Measurements from ENCODE around the gene KLHL28. TPM values are rescaled to one million over a fixed set of nuclear protein-coding genes. Genes with fewer than 3 reads are reported as not detected.

The KLHL28 gene
- total and polyA plus RNA-seq, 4 donors = 2.9 to 18.8 (median 10.3) TPM

DNA sequence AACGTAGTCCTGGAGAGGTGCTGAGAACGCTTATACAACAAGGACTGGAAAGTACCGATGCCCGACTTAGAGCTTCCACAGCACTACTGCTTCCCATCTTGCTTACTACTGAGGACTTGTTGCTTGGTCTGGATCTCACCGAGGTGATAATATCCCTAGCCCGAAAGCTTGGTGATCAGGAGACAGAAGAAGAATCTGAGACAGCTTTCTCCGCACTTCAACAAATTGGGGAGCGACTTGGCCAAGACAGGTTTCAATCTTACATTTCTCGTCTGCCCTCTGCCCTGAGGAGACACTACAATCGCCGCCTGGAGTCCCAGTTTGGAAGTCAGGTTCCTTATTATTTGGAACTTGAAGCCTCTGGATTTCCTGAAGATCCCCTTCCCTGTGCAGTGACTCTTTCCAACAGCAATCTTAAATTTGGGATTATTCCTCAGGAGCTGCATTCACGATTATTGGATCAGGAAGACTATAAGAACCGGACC lies 1.3 kb upstream of the KLHL28 start:
- DNase-seq (no peak), ATAC-seq (ENCODE audit: low FRiP score) (no peak)
- Histone ChIP-seq H3K4me3 (ENCODE audit: low read length in 2 of 2) (peak overlapping the region; percentile 83 to 87), H3K27ac (ENCODE audit: low read depth in 1 of 2, low read length in 2 of 2) (no peak overlapping the region), H3K4me1 (ENCODE audit: control insufficient read depth in 1 of 2, insufficient read depth in 2 of 2, low read length in 2 of 2) (peaks cover 5 to 6% of the 10 kb centered on the region in 2 donors), H3K36me3 (ENCODE audit: control insufficient read depth in 1 of 2, insufficient read depth in 2 of 2, low read length in 1 of 2) (no peaks in the 10 kb centered on the region), H3K27me3 (ENCODE audit: control insufficient read depth in 1 of 2, insufficient read depth in 2 of 2, low read length in 1 of 2) (no peaks in the 10 kb centered on the region), H3K9me3 (ENCODE audit: control insufficient read depth, low read length) (no peaks in the 10 kb centered on the region)
- 4 to 6% methylated on average over 13 of the region's 13 CpGs for WGBS, 2 donors
- intact Hi-C loops (cut with DNase I) = loop anchor here (5.0 kb wide), 4 partner anchors 51 to 169 kb away; partner anchors contain the start of genes FKBP3 (in 2 of the 2) and PRPF39 (in 1 of the 2)

- peak overlapping the region; percentile 83 to 87 for H3K4me3 ChIP-seq (ENCODE audit: low read length in 2 of 2)
- intact Hi-C loops (cut with DNase I) = loop anchor here (5.0 kb wide), 4 partner anchors 50 to 170 kb away; partner anchors contain the start of genes FKBP3 (in 2 of the 2) and PRPF39 (in 1 of the 2)
- 1% methylated on average over 39 of the region's 39 CpGs for whole genome bisulfite sequencing, 2 donors
- peak overlapping the region in 1 of 2 donors; percentile 60 for H3K27ac ChIP-seq (ENCODE audit: low read depth in 1 of 2, low read length in 2 of 2)
- peaks cover 5 to 6% of the 10 kb centered on the region in 2 donors for H3K4me1 ChIP-seq (ENCODE audit: control insufficient read depth in 1 of 2, insufficient read depth in 2 of 2, low read length in 2 of 2)
- H3K27me3 ChIP-seq (ENCODE audit: control insufficient read depth in 1 of 2, insufficient read depth in 2 of 2, low read length in 1 of 2) = no peaks in the 10 kb centered on the region
- ATAC-seq (ENCODE audit: low FRiP score) (peak; percentile 73), DNase-seq (peak; percentile 77 to 84)
- no peaks in the 10 kb centered on the region for H3K9me3 ChIP-seq (ENCODE audit: control insufficient read depth, low read length)
- H3K36me3 ChIP-seq (ENCODE audit: control insufficient read depth in 1 of 2, insufficient read depth in 2 of 2, low read length in 1 of 2) = no peaks in the 10 kb centered on the region
Observed at GRCh38 chr14:44962334-44963043, 742 bp upstream of the KLHL28 start.

DNA sequence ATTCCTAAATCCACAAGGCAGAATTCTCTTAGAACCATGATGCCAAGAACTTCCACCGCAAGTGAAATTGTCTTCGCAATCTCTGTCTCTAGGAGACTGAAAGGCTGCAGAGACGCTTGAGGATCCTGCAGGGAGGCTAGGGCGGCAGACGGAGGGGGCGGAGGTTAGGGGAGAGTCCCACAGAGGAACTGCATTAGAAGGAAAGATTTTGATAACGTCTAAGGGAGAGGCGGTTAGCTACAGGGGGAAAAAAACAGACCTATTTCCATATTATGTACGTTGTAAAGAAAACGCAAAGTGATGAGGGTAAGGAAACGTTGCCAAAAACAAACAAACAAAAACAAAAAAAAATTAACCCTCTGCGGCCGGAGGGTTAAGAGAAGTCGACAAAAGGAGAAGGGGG lies 595 bp downstream of the KLHL28 start:
- Histone ChIP-seq H3K4me3 (ENCODE audit: low read length in 2 of 2) (peak overlapping the region; percentile 55 to 77), H3K36me3 (ENCODE audit: control insufficient read depth in 1 of 2, insufficient read depth in 2 of 2, low read length in 1 of 2) (no peaks in the 10 kb centered on the region), H3K27me3 (ENCODE audit: control insufficient read depth in 1 of 2, insufficient read depth in 2 of 2, low read length in 1 of 2) (no peaks in the 10 kb centered on the region), H3K9me3 (ENCODE audit: control insufficient read depth, low read length) (no peaks in the 10 kb centered on the region), H3K4me1 (ENCODE audit: control insufficient read depth in 1 of 2, insufficient read depth in 2 of 2, low read length in 2 of 2) (peaks cover 5 to 6% of the 10 kb centered on the region in 2 donors), H3K27ac (ENCODE audit: low read depth in 1 of 2, low read length in 2 of 2) (peak overlapping the region in 1 of 2 donors; percentile 88)
- intact Hi-C loops (cut with DNase I) = loop anchor here (2.0 to 5.0 kb wide), 5 partner anchors 49 to 171 kb away; partner anchors contain the start of genes FKBP3 (in 2 of the 2) and PRPF39 (in 1 of the 2)
- peak; percentile 77 to 82 for DNase-seq
- WGBS, 2 donors = 0 to 2% methylated on average over 14 of the region's 14 CpGs
- ATAC-seq (ENCODE audit: low FRiP score) = peak; percentile 70

DNA sequence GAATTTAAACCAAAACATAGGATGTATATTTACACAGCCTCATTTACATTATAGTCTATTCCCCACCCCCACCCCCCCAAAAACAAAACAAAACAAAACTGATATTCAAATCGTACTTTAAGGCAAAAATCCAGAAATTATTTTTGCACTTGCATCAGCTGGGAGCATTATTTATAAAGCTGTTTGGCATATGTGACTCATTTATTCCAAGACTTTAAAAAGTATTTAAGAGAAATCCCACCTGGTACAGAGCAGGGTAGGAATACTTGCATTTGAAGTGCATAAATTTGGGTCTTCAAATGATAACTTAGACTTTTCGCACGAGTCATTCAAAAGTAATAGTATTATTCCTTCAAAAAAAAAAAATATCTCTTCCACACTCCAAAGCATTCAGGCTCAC lies 1.1 kb downstream of the KLHL28 start:
- Histone ChIP-seq H3K9me3 (ENCODE audit: control insufficient read depth, low read length) (no peaks in the 10 kb centered on the region), H3K27ac (ENCODE audit: low read depth in 1 of 2, low read length in 2 of 2) (no peak overlapping the region), H3K27me3 (ENCODE audit: control insufficient read depth in 1 of 2, insufficient read depth in 2 of 2, low read length in 1 of 2) (no peaks in the 10 kb centered on the region), H3K4me3 (ENCODE audit: low read length in 2 of 2) (peak overlapping the region; percentile 55 to 77), H3K4me1 (ENCODE audit: control insufficient read depth in 1 of 2, insufficient read depth in 2 of 2, low read length in 2 of 2) (peaks cover 5 to 6% of the 10 kb centered on the region in 2 donors), H3K36me3 (ENCODE audit: control insufficient read depth in 1 of 2, insufficient read depth in 2 of 2, low read length in 1 of 2) (no peaks in the 10 kb centered on the region)
- intact Hi-C loops (cut with DNase I) = loop anchor here (2.0 to 5.0 kb wide), 5 partner anchors 48 to 172 kb away; partner anchors contain the start of genes FKBP3 (in 2 of the 2) and PRPF39 (in 1 of the 2)
- ATAC-seq (ENCODE audit: low FRiP score) (no peak), DNase-seq (no peak)
- WGBS, 2 donors = 1% methylated on average over 3 of the region's 3 CpGs

DNA sequence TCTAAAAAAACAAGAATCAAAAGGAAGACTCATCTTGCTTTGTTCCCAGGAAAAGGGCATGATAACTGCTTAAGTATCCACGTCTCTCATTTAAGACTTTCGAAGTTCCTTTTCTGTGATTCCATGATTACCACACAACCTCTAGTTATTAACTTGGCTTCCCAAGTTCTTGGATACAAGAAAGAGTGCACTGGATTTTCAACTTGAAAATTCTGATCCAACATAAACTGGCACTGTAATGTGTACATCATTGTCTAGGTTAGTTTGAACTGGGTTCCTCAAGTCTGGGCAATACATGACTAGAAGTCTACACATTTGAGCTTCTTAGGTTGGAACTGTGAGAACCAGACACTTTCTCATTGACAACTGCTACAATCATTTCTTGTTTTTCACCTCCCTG lies 1.6 kb downstream of the KLHL28 start:
- 27 to 37% methylated on average over 2 of the region's 2 CpGs for WGBS, 2 donors
- no peak for ATAC-seq (ENCODE audit: low FRiP score)
- peak overlapping the region in 1 of 2 donors; percentile 55 for H3K4me3 ChIP-seq (ENCODE audit: low read length in 2 of 2)
- no peak for DNase-seq
- intact Hi-C loops (cut with DNase I) = loop anchor here (2.0 to 5.0 kb wide), 5 partner anchors 48 to 172 kb away; partner anchors contain the start of genes FKBP3 (in 2 of the 2) and PRPF39 (in 1 of the 2)
- H3K36me3 ChIP-seq (ENCODE audit: control insufficient read depth in 1 of 2, insufficient read depth in 2 of 2, low read length in 1 of 2) = no peaks in the 10 kb centered on the region
- H3K4me1 ChIP-seq (ENCODE audit: control insufficient read depth in 1 of 2, insufficient read depth in 2 of 2, low read length in 2 of 2) = peaks cover 5 to 6% of the 10 kb centered on the region in 2 donors
- no peaks in the 10 kb centered on the region for H3K27me3 ChIP-seq (ENCODE audit: control insufficient read depth in 1 of 2, insufficient read depth in 2 of 2, low read length in 1 of 2)
- H3K9me3 ChIP-seq (ENCODE audit: control insufficient read depth, low read length) = no peaks in the 10 kb centered on the region
- H3K27ac ChIP-seq (ENCODE audit: low read depth in 1 of 2, low read length in 2 of 2) = no peak overlapping the region

DNA sequence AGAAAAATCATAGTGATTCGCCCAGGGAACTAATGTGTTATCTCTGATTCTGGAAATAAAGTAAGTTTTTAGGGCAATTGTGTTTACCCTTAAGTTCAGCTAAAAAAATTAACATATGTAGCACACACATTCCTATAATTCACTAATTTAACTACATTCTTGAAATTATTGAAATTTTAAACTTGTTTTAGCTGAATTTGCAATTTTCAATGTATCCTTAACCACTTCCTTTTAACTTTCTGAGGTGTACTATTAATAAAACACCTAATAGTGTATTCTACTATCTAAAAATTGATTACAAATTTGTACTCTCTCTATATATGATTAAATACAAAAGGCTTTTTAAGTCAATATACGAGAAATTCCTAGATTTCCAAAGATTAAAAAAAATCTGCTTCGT lies 2.2 kb downstream of the KLHL28 start:
- WGBS, 2 donors = 76 to 77% methylated on average over 3 of the region's 3 CpGs
- H3K4me1 ChIP-seq (ENCODE audit: control insufficient read depth in 1 of 2, insufficient read depth in 2 of 2, low read length in 2 of 2) = peaks cover 5 to 6% of the 10 kb centered on the region in 2 donors
- no peak for DNase-seq

DNA sequence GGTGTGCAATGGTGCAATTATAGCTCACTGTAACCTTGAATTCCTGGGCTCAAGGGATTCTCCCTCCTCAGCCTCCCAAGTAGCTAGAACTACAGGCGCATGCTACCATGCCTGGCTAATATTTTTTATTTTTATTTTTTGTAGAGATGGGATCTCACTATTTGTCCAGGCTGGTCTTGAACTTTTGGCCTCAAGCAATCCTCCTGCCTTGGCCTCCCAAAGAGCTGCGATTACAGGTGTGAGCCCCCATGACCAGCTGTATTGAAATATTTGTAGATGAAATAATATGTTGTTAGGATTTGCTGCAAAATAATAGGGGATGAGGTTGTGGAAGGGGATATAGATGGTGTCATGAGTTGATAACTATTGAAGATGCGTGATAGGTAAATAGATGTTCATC lies 4.9 kb downstream of the KLHL28 start:
- intact Hi-C loops (cut with DNase I) = no loop called here
- Histone ChIP-seq H3K27ac (ENCODE audit: low read depth in 1 of 2, low read length in 2 of 2) (no peak overlapping the region), H3K36me3 (ENCODE audit: control insufficient read depth in 1 of 2, insufficient read depth in 2 of 2, low read length in 1 of 2) (no peaks in the 10 kb centered on the region), H3K27me3 (ENCODE audit: control insufficient read depth in 1 of 2, insufficient read depth in 2 of 2, low read length in 1 of 2) (no peaks in the 10 kb centered on the region), H3K4me1 (ENCODE audit: control insufficient read depth in 1 of 2, insufficient read depth in 2 of 2, low read length in 2 of 2) (peaks cover 0 to 6% of the 10 kb centered on the region in 2 donors), H3K9me3 (ENCODE audit: control insufficient read depth, low read length) (no peaks in the 10 kb centered on the region), H3K4me3 (ENCODE audit: low read length in 2 of 2) (no peak overlapping the region)
- WGBS, 2 donors = 97 to 99% methylated on average over 3 of the region's 3 CpGs
- DNase-seq (no peak), ATAC-seq (ENCODE audit: low FRiP score) (no peak)

More for the DNA sequence above, 2.2 kb downstream of the KLHL28 start:
- Histone ChIP-seq H3K4me3 (ENCODE audit: low read length in 2 of 2) (no peak overlapping the region), H3K27me3 (ENCODE audit: control insufficient read depth in 1 of 2, insufficient read depth in 2 of 2, low read length in 1 of 2) (no peaks in the 10 kb centered on the region), H3K27ac (ENCODE audit: low read depth in 1 of 2, low read length in 2 of 2) (no peak overlapping the region), H3K9me3 (ENCODE audit: control insufficient read depth, low read length) (no peaks in the 10 kb centered on the region), H3K36me3 (ENCODE audit: control insufficient read depth in 1 of 2, insufficient read depth in 2 of 2, low read length in 1 of 2) (no peaks in the 10 kb centered on the region)
- no peak for ATAC-seq (ENCODE audit: low FRiP score)
- intact Hi-C loops (cut with DNase I) = no loop called here

DNA sequence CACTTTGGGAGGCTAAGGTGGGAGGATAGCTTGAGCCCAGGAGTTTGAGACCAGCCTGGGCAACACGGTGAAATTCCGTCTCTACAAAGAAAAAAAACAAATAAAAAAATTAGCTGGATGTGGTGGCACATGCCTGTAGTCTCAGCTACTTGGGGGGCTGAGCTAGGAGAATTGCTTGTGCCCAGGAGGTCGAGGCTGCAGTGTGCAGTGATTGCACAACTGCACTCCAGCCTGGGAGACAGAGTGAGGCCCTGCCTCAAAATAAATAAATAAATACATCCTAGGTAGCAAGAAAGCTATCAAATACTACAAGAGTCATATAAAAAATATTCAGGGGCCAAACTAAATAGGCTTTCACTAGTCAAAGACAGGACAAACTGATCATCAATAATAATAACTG lies 6.2 kb downstream of the KLHL28 start:
- Histone ChIP-seq H3K4me3 (ENCODE audit: low read length in 2 of 2) (no peak overlapping the region), H3K36me3 (ENCODE audit: control insufficient read depth in 1 of 2, insufficient read depth in 2 of 2, low read length in 1 of 2) (no peaks in the 10 kb centered on the region), H3K4me1 (ENCODE audit: control insufficient read depth in 1 of 2, insufficient read depth in 2 of 2, low read length in 2 of 2) (peaks cover 2 to 5% of the 10 kb centered on the region in 2 donors), H3K27ac (ENCODE audit: low read depth in 1 of 2, low read length in 2 of 2) (no peak overlapping the region), H3K9me3 (ENCODE audit: control insufficient read depth, low read length) (no peaks in the 10 kb centered on the region), H3K27me3 (ENCODE audit: control insufficient read depth in 1 of 2, insufficient read depth in 2 of 2, low read length in 1 of 2) (no peaks in the 10 kb centered on the region)
- DNase-seq (no peak), ATAC-seq (ENCODE audit: low FRiP score) (no peak)
- WGBS, 2 donors = 65 to 87% methylated on average over 3 of the region's 3 CpGs
- intact Hi-C loops (cut with DNase I) = no loop called here
